Naive thymus-derived CD4-positive, alpha-beta T cell (primary cell): ENCODE data around the gene RAB25. TPM values are rescaled to one million over a fixed set of nuclear protein-coding genes. Genes with fewer than 3 reads are reported as not detected.
A peak's percentile ranks its signal among the peaks of the same experiment; 100 is the strongest.
"Not testable (repeated sequence)": the region's sequence is repeated elsewhere in the genome, so short reads cannot be mapped to it uniquely, and the experiment has no call there.

ENCODE experiments used
- ATAC-seq: fragments of 150-1000 bp; cut with Tn5 transposase; 2 replicates; pipeline ENCODE4 v1.10.0; 2021; ENCODE audit warnings: mild to moderate bottlenecking, moderate library complexity
- CTCF ChIA-PET: fragments of 350-600 bp; sonication (Branson Sonifier 250); formaldehyde crosslinking; loops from one replicate; lab custom pipeline; 2021; ENCODE audit warnings: antibody characterized with exemption; lab: Charles Lee
- POLR2A ChIA-PET: fragments of 350-600 bp; sonication (Branson Sonifier 250); formaldehyde crosslinking; loops from one replicate; lab custom pipeline; 2021; ENCODE audit warnings: antibody characterized with exemption, inconsistent platforms; lab: Charles Lee
- DNase-seq, 9 donors: peaks; one replicate each; pipeline versions ENCODE4 v3.0.0 to v3.0.0-alpha.2; 2020 to 2022; ENCODE audit warnings: mixed read lengths in 1 of 9
- H3K27ac ChIP-seq: one replicate; pipeline ENCODE4 v1.7.0; 2013; ENCODE audit warnings: mild to moderate bottlenecking, low read depth, low read length, moderate library complexity
- H3K27me3 ChIP-seq, 2 donors: one replicate each; pipeline ENCODE4 v1.7.0; 2013; ENCODE audit warnings: low read length in 2 of 2, mild to moderate bottlenecking in 2 of 2, moderate library complexity in 2 of 2; ENCODE audit not compliant: control insufficient read depth in 2 of 2, insufficient read depth in 2 of 2
- H3K36me3 ChIP-seq, 3 experiments: 1 replicate in 2 of 3; 2 replicates in 1 of 3; pipeline ENCODE4 v1.7.0; 2013; ENCODE audit warnings: low read length in 3 of 3, mild to moderate bottlenecking in 3 of 3, moderate library complexity in 1 of 3; ENCODE audit not compliant: insufficient read depth in 3 of 3, control insufficient read depth in 2 of 3
- H3K4me1 ChIP-seq, 2 donors: one replicate each; pipeline ENCODE4 v1.7.0; 2013; ENCODE audit warnings: low read length in 2 of 2, mild to moderate bottlenecking in 2 of 2, moderate library complexity in 1 of 2; ENCODE audit not compliant: control insufficient read depth in 2 of 2, insufficient read depth in 2 of 2
- H3K4me3 ChIP-seq: 2 replicates; pipeline ENCODE4 v1.7.0; 2013; ENCODE audit warnings: mild to moderate bottlenecking, low read length
- H3K9me3 ChIP-seq, 3 experiments: 1 replicate in 2 of 3; 2 replicates in 1 of 3; pipeline ENCODE4 v1.7.0; 2013; ENCODE audit warnings: low read length in 3 of 3; ENCODE audit not compliant: control insufficient read depth in 2 of 3
- H3K27ac Mint-ChIP-seq, 9 donors: one replicate each; pipeline ENCODE4 v1.8.0; 2020 to 2022; ENCODE audit warnings: mixed read lengths in 9 of 9, mild to moderate bottlenecking in 8 of 9, moderate library complexity in 5 of 9, inconsistent platforms in 2 of 9
- H3K27me3 Mint-ChIP-seq, 5 donors: one replicate each; pipeline ENCODE4 v1.8.0; 2021 to 2022; ENCODE audit warnings: mixed read lengths in 5 of 5, mild to moderate bottlenecking in 1 of 5
- H3K36me3 Mint-ChIP-seq, 5 donors: one replicate each; pipeline ENCODE4 v1.8.0; 2020 to 2022; ENCODE audit warnings: mixed read lengths in 5 of 5, mild to moderate bottlenecking in 3 of 5, inconsistent platforms in 1 of 5
- H3K4me1 Mint-ChIP-seq, 7 donors: one replicate each; pipeline ENCODE4 v1.8.0; 2020 to 2022; ENCODE audit warnings: mixed read lengths in 7 of 7, mild to moderate bottlenecking in 3 of 7, inconsistent platforms in 1 of 7
- H3K4me3 Mint-ChIP-seq, 10 donors: one replicate each; pipeline ENCODE4 v1.8.0; 2020 to 2022; ENCODE audit warnings: mild to moderate bottlenecking in 10 of 10, mixed read lengths in 10 of 10, moderate library complexity in 6 of 10, inconsistent platforms in 2 of 10
- H3K9me3 Mint-ChIP-seq, 11 donors: one replicate each; pipeline ENCODE4 v1.8.0; 2020 to 2022; ENCODE audit warnings: mixed read lengths in 11 of 11, mild to moderate bottlenecking in 4 of 11, inconsistent platforms in 1 of 11, moderate library complexity in 1 of 11
- intact Hi-C, 2 donors: fragments of 100-400 bp; cut with micrococcal nuclease; formaldehyde crosslinking; loops; one replicate each; pipeline ENCODE4 v1.15.1; 2023
- polyA plus RNA-seq, 2 donors: library from polyadenylated mRNA; unstranded; fragments of 300-500 nt; fragmentation: Illumina TruSeq; gene quantifications; one replicate each; pipeline ENCODE4 v1.2.3, GENCODE V29; 2021
- total RNA-seq, 6 experiments: library from RNA in 5 of 6; stranded (reverse) in 5 of 6; gene quantifications; 1 replicate in 5 of 6; 2 replicates in 1 of 6; pipeline ENCODE4 v1.2.3 and lab custom pipeline; 2021 to 2026

Gene RAB25
- total and polyA plus RNA-seq, 7 experiments from 2014 or later = 1.1 to 2.7 (median 1.8) TPM; not detected in 1

DNA sequence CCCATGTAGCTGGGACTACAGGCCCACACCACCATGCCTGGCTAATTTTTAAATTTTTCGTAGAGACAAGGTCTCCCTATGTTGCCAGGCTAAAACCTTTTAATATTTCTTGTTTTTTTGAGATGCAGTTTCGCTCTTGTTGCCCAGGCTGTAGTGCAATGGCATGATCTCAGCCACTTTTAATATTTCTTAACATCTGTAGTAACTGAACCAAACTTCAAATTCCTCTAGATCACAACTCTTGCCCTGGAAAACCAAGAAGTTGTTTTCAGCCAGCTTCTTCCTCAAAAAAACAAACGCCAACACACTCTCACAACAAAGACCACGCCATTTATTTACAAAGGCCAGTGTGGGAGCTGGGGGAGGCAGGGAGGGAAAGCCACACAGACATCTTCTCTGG lies 26.0 kb upstream of the RAB25 start:
- intact Hi-C loops, H3K9me3 Mint-ChIP-seq, H3K27me3 ChIP-seq, H3K27ac ChIP-seq, H3K27me3 Mint-ChIP-seq, CTCF ChIA-PET, H3K4me3 Mint-ChIP-seq, H3K27ac Mint-ChIP-seq, H3K4me1 Mint-ChIP-seq, H3K4me3 ChIP-seq, POLR2A ChIA-PET, H3K9me3 ChIP-seq, ATAC-seq, DNase-seq, H3K36me3 ChIP-seq, H3K4me1 ChIP-seq: not testable (repeated sequence)
- H3K36me3 Mint-ChIP-seq = peaks cover 0 to 17% (median 2%) of the 10 kb centered on the region in 5 donors

DNA sequence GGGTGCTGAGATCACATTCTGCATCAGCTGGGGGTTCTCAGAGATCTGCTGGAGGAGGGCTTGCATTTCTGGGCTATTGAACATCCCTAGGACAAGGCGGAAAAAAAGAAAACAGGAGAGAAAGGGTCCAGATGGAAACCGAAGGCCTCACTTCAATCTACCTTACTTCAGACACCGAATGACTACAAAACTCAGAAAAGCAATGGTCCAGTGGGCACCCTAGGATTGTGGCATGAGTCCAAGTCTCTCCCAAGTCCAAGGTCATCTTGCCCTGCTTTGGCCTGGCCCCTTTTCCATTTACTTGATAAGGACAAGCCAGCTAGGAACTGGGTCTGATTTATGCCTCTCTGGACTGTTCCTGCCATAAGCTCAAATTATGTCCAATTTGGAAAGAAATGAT lies 18.1 kb upstream of the RAB25 start:
- H3K4me1 ChIP-seq = no peaks in the 10 kb centered on the region

DNA sequence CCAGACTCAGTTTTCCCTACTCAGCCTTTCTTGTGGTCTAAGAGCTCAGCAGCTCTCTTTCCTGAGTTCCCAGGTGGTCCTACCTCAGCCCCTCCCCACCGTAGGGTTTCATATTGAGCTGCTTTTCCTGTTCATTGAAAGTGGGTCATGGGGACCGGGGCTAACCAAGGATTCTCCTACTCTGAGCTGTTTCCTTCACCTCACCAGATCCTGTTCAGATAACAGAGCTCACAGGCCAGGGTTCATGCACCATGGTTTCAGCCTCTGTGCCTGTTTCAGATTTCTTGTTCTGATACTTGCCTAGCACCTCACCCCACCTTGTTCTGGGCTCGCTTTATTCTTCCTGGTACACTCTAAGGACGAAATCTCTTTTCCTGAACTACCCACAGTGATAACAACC lies 15.9 kb upstream of the RAB25 start:
- no peaks in the 10 kb centered on the region for H3K4me1 ChIP-seq
- intact Hi-C loops = no loop called here
- no peaks in the 10 kb centered on the region for H3K9me3 ChIP-seq
- H3K27ac ChIP-seq = no peak overlapping the region
- peaks cover 0 to 1% (median 0%) of the 10 kb centered on the region in 11 donors for H3K9me3 Mint-ChIP-seq
- no peaks in the 10 kb centered on the region for H3K27me3 ChIP-seq
- ATAC-seq = no peak
- POLR2A ChIA-PET = interaction anchor here (0.7 kb wide), 1 partner anchor 380 kb away, joined by 4 read pairs; no protein-coding TSS in a partner anchor
- H3K27me3 Mint-ChIP-seq = no peaks in the 10 kb centered on the region
- H3K36me3 Mint-ChIP-seq = peaks cover 6 to 38% (median 17%) of the 10 kb centered on the region in 5 donors
- DNase-seq = no peak
- H3K27ac Mint-ChIP-seq = peak overlapping the region in 2 of 9 donors; percentile 10 to 79
- peaks cover 0 to 51% (median 0%) of the 10 kb centered on the region in 3 experiments for H3K36me3 ChIP-seq
- H3K4me1 Mint-ChIP-seq = peaks cover 0 to 20% (median 5%) of the 10 kb centered on the region in 7 donors
- H3K4me3 ChIP-seq = no peak overlapping the region
- H3K4me3 Mint-ChIP-seq = no peak overlapping the region
- CTCF ChIA-PET = no interaction called here

More for the DNA sequence above, 18.1 kb upstream of the RAB25 start:
- H3K4me1 Mint-ChIP-seq = peaks cover 0 to 12% (median 0%) of the 10 kb centered on the region in 7 donors
- H3K4me3 Mint-ChIP-seq = no peak overlapping the region
- Histone ChIP-seq H3K27ac (no peak overlapping the region), H3K36me3 (peaks cover 0 to 36% (median 0%) of the 10 kb centered on the region in 3 experiments), H3K4me3 (no peak overlapping the region), H3K9me3 (no peaks in the 10 kb centered on the region), H3K27me3 (no peaks in the 10 kb centered on the region)
- ChIA-PET POLR2A (no interaction called here), CTCF (interaction anchor here (0.6 to 0.7 kb wide), 2 partner anchors 99 to 267 kb away, joined by 3 to 5 read pairs; no protein-coding TSS in a partner anchor)
- H3K9me3 Mint-ChIP-seq = no peaks in the 10 kb centered on the region
- H3K36me3 Mint-ChIP-seq = peaks cover 2 to 29% (median 11%) of the 10 kb centered on the region in 5 donors
- no peak for ATAC-seq
- DNase-seq = no peak
- H3K27me3 Mint-ChIP-seq = no peaks in the 10 kb centered on the region
- intact Hi-C loops = no loop called here
- peak overlapping the region in 1 of 9 donors; percentile 25 for H3K27ac Mint-ChIP-seq

DNA sequence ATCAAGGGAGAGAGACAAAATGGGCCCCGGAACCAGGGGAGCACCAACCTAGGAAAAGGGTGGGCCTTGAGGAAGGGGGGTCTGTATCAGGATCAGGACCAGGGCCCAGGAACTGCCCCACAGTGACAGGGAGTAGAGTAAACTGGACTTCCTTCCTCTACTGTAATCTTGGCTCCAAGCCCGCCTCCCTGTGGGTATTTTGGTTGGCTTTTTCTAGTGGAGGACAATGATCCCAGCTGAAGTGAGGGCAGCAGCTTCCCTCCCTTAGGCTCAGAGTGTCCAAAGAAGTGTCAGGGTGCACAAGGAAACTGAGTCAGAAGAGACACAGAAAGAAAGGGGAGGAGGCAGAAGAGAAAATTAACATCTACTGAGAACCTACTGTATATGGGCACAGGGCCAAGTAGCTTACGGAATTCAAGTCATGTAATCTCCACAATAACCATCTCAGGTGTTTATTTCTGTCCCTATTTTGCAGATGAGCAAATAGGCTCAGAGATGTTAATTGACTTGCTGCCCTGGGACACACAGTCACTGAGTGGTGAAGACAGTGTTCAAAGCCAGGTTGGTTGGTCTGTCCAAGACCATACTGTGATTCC lies 12.2 kb upstream of the RAB25 start:
- no peak overlapping the region for H3K27ac ChIP-seq
- CTCF ChIA-PET = no interaction called here
- no peak overlapping the region for H3K4me3 ChIP-seq
- Mint-ChIP-seq H3K27ac (peak overlapping the region in 1 of 9 donors; percentile 21), H3K4me1 (peaks cover 8 to 32% (median 15%) of the 10 kb centered on the region in 7 donors), H3K27me3 (no peaks in the 10 kb centered on the region), H3K9me3 (peaks cover 0 to 1% (median 0%) of the 10 kb centered on the region in 11 donors), H3K4me3 (no peak overlapping the region), H3K36me3 (peaks cover 0 to 27% (median 7%) of the 10 kb centered on the region in 5 donors)
- peaks cover 0 to 7% of the 10 kb centered on the region in 2 donors for H3K4me1 ChIP-seq
- intact Hi-C loops = no loop called here
- no peak for ATAC-seq
- H3K27me3 ChIP-seq = no peaks in the 10 kb centered on the region
- POLR2A ChIA-PET = no interaction called here
- H3K9me3 ChIP-seq = no peaks in the 10 kb centered on the region
- no peak for DNase-seq
- H3K36me3 ChIP-seq = peaks cover 0 to 19% (median 0%) of the 10 kb centered on the region in 3 experiments

DNA sequence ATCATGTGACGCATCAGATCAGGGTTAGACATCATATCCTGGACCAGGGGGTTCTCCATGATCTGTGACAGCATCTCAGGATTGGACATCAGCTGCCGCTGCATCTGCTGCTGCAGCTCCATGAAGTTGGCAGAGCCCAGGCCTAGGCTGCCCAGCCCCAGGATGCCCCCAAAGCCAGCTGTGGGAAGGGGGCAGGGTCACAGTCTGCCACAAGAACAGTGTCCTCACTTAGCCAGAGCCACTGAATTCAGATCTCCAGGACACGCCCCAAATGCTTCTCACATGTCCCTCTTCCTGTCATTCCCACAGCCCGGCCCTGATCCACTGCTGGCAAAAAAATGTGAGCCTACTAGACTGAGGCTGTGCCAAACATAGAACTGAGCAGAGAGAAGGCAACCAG lies 10.6 kb upstream of the RAB25 start:
- H3K4me1 ChIP-seq = peaks cover 6 to 11% of the 10 kb centered on the region in 2 donors
- H3K4me3 ChIP-seq = no peak overlapping the region
- H3K9me3 Mint-ChIP-seq = peaks cover 0 to 1% (median 0%) of the 10 kb centered on the region in 11 donors
- H3K36me3 ChIP-seq = peaks cover 0 to 16% (median 0%) of the 10 kb centered on the region in 3 experiments
- H3K27me3 Mint-ChIP-seq = no peaks in the 10 kb centered on the region
- ATAC-seq (no peak), DNase-seq (no peak)
- no peak overlapping the region for H3K27ac Mint-ChIP-seq
- CTCF ChIA-PET = no interaction called here
- intact Hi-C loops = loop anchor here (5.0 to 10.0 kb wide), 8 partner anchors 287 to 963 kb away; partner anchors contain the start of genes ASH1L (in 1 of the 2), CCT3 (in 1 of the 2), CLK2 (in 1 of the 2) and DAP3 (in 1 of the 2)
- POLR2A ChIA-PET = no interaction called here
- no peak overlapping the region for H3K27ac ChIP-seq
- H3K4me1 Mint-ChIP-seq = peaks cover 13 to 33% (median 22%) of the 10 kb centered on the region in 7 donors
- peaks cover 0 to 21% (median 4%) of the 10 kb centered on the region in 5 donors for H3K36me3 Mint-ChIP-seq
- no peaks in the 10 kb centered on the region for H3K9me3 ChIP-seq
- no peaks in the 10 kb centered on the region for H3K27me3 ChIP-seq
- H3K4me3 Mint-ChIP-seq = peak overlapping the region in 2 of 10 donors; percentile 35 to 45

DNA sequence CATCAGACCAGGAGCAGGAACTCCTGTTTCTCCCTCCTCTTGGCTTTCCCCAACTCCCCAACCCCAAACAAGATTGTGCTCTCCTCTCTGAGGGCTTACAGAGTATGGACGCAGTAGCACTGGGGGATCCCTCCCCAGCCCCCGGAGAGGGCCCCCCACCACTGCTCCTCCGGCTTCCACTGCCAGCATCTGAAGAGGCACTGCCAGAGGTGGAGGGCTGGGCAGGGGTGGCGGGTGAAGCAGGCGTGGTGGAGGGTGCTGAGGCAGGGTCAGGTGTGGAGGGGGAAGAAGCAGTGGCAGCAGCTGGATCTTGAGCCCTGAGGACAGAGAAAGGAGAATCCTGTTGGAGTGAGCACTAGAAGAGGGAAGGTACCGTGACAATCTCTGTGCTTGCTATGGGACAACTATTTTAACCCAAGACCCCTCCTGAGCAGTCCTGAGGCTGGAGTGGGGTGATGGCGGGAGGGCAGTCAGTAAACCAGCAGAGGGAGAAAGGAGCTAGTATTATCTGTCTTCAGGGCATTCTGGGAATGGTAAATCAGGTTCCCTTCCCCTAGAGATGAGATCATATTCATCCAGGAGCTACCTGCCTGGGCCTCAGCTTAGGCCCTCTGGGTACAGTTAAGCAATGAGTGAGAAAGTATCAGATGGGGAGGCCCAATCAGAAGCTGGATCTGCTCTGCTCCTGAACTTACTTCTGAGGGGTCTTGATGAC lies 9.8 kb upstream of the RAB25 start:
- Histone ChIP-seq H3K4me1 (peaks cover 9 to 17% of the 10 kb centered on the region in 2 donors), H3K27ac (no peak overlapping the region), H3K36me3 (peaks cover 0 to 16% (median 0%) of the 10 kb centered on the region in 3 experiments), H3K9me3 (no peaks in the 10 kb centered on the region), H3K4me3 (no peak overlapping the region), H3K27me3 (no peaks in the 10 kb centered on the region)
- Mint-ChIP-seq H3K36me3 (peaks cover 0 to 20% (median 4%) of the 10 kb centered on the region in 5 donors), H3K27me3 (no peaks in the 10 kb centered on the region), H3K27ac (peak overlapping the region in 2 of 9 donors; percentile 48 to 79), H3K4me1 (peaks cover 17 to 40% (median 29%) of the 10 kb centered on the region in 7 donors), H3K9me3 (peaks cover 0 to 1% (median 0%) of the 10 kb centered on the region in 11 donors), H3K4me3 (peak overlapping the region in 4 of 10 donors; percentile 1 to 44 (median 38))
- ChIA-PET POLR2A (no interaction called here), CTCF (no interaction called here)
- ATAC-seq = no peak
- intact Hi-C loops = loop anchor here (5.0 to 10.0 kb wide), 8 partner anchors 286 to 964 kb away; partner anchors contain the start of genes ASH1L (in 1 of the 2), CCT3 (in 1 of the 2), CLK2 (in 1 of the 2) and DAP3 (in 1 of the 2)
- no peak for DNase-seq
